ENCODE data around the gene TM9SF4.

TM9SF4 gene

GRCh38 chr20:32130965-32131364, 21.5 kb downstream of the TM9SF4 start:
- no peak for DNase-seq

GRCh38 chr20:32132911-32133549, 23.5 kb downstream of the TM9SF4 start:
- no peak for DNase-seq

GRCh38 chr20:32134026-32134425, 24.5 kb downstream of the TM9SF4 start:
- DNase-seq: no peak

GRCh38 chr20:32135983-32136515, 26.5 kb downstream of the TM9SF4 start:
- no peak for DNase-seq

- DNase-seq: no peak
Measured at GRCh38 chr20:32138921-32139320, 29.4 kb downstream of the TM9SF4 start.

- DNase-seq: no peak
Measured at GRCh38 chr20:32139947-32140346, 30.4 kb downstream of the TM9SF4 start.

- no peak for DNase-seq
Measured at GRCh38 chr20:32140603-32141002, 31.1 kb downstream of the TM9SF4 start.

- DNase-seq: no peak
Measured at GRCh38 chr20:32141465-32141980, 32.0 kb downstream of the TM9SF4 start.

- DNase-seq: no peak
Measured at GRCh38 chr20:32142088-32142487, 32.6 kb downstream of the TM9SF4 start.

- DNase-seq: no peak
Measured at GRCh38 chr20:32142991-32143390, 33.5 kb downstream of the TM9SF4 start.

GRCh38 chr20:32144898-32145662, 35.6 kb downstream of the TM9SF4 start:
- no peak for DNase-seq

- DNase-seq: no peak
Measured at GRCh38 chr20:32149566-32150170, 40.2 kb downstream of the TM9SF4 start.

- no peak for DNase-seq
Measured at GRCh38 chr20:32150291-32150848, 40.9 kb downstream of the TM9SF4 start.

- DNase-seq: no peak
Measured at GRCh38 chr20:32152421-32153155, 43.1 kb downstream of the TM9SF4 start.

GRCh38 chr20:32153156-32153665, 43.7 kb downstream of the TM9SF4 start:
- no peak for DNase-seq

- DNase-seq: no peak
Measured at GRCh38 chr20:32153771-32154170, 44.3 kb downstream of the TM9SF4 start.

- DNase-seq: no peak
Measured at GRCh38 chr20:32155017-32155981, 45.8 kb downstream of the TM9SF4 start.

- DNase-seq: no peak
Measured at GRCh38 chr20:32157611-32158010, 48.1 kb downstream of the TM9SF4 start.

GRCh38 chr20:32158351-32158750, 48.8 kb downstream of the TM9SF4 start:
- no peak for DNase-seq

- no peak for DNase-seq
Measured at GRCh38 chr20:32158943-32159660, 49.6 kb downstream of the TM9SF4 start.
